ENCODE measurements around the gene LTA. TPM values are rescaled to one million over a fixed set of nuclear protein-coding genes. Genes with fewer than 3 reads are reported as not detected.
A peak's percentile ranks its signal among the peaks of the same experiment; 100 is the strongest.
"Not testable (repeated sequence)": the region's sequence is repeated elsewhere in the genome, so short reads cannot be mapped to it uniquely, and the experiment has no call there.

Gene LTA
- total RNA-seq, 1 donor from 2014 or later = not detected

- DNase-seq = no peak
Measured at GRCh38 chr6:31586599-31587281, 14.7 kb downstream of the LTA start.

GRCh38 chr6:31587791-31588777, 16.0 kb downstream of the LTA start:
- DNase-seq = no peak

GRCh38 chr6:31588871-31589650, 17.0 kb downstream of the LTA start:
- DNase-seq = no peak

- not testable (repeated sequence) for DNase-seq
Measured at GRCh38 chr6:31590691-31591090, 18.6 kb downstream of the LTA start.

- no peak for DNase-seq
Measured at GRCh38 chr6:31592396-31592771, 20.3 kb downstream of the LTA start.

- no peak for DNase-seq
Measured at GRCh38 chr6:31597006-31597405, 24.9 kb downstream of the LTA start.

- DNase-seq = no peak
Measured at GRCh38 chr6:31607317-31607716, 35.2 kb downstream of the LTA start.

GRCh38 chr6:31609519-31610406, 37.7 kb downstream of the LTA start:
- no peak for DNase-seq

GRCh38 chr6:31610968-31611367, 38.9 kb downstream of the LTA start:
- DNase-seq = no peak

- no peak for DNase-seq
Measured at GRCh38 chr6:31614075-31614619, 42.1 kb downstream of the LTA start.

GRCh38 chr6:31614684-31615578, 42.8 kb downstream of the LTA start, which contains the start of gene AIF1:
TSS of gene AIF1 (plus strand) at chr6:31615234. CDS start at chr6:31615330, 96 bp downstream.
- no peak for DNase-seq

- no peak for DNase-seq
Measured at GRCh38 chr6:31615748-31616147, 43.7 kb downstream of the LTA start.

GRCh38 chr6:31617010-31617409, 44.9 kb downstream of the LTA start:
- DNase-seq = no peak

- peak; percentile 98 for DNase-seq
Measured at GRCh38 chr6:31619805-31620585, 47.9 kb downstream of the LTA start.

GRCh38 chr6:31620586-31621319, 48.7 kb downstream of the LTA start, which contains the start of gene PRRC2A:
TSS of gene PRRC2A (plus strand) at chr6:31620715. CDS start at chr6:31622790, 2,075 bp downstream.
- no peak for DNase-seq

GRCh38 chr6:31621320-31621939, 49.3 kb downstream of the LTA start:
- DNase-seq = no peak

- DNase-seq = no peak
Measured at GRCh38 chr6:31621991-31622390, 49.9 kb downstream of the LTA start.

- DNase-seq = no peak
Measured at GRCh38 chr6:31622684-31623091, 50.6 kb downstream of the LTA start.
